GM12801 (cell line): ENCODE measurements around the gene PAH.

Experiments used
- TF ChIP-seq, protein P1 (sequence below): IDR thresholded peaks from one replicate; pipeline ENCODE4 v1.5.1; 2011; ENCODE audit warnings: control low read depth; ENCODE audit not compliant: insufficient read length; ENCODE audit errors: extremely low read depth

PAH gene

DNA sequence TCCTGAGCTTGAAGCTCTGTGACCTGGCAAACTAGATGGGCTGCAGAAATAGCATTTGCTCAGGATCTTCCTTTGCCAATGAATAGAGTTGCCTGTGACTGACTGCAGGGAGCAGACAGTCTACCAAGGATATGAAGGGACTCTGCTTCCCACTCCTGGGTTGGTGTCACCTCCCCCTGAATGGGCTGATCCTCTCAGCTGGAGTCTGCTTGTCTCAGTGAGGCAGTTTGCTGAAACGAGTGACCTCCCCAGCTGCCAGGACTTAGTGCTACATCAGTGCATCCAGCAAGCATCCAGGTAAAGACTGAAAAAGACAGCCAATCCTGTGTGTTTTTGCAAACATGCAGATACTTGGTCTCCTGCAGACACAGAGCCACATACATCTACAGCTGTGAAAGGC is 28.5 kb downstream of the PAH start:
- TF ChIP-seq, protein P1, sequence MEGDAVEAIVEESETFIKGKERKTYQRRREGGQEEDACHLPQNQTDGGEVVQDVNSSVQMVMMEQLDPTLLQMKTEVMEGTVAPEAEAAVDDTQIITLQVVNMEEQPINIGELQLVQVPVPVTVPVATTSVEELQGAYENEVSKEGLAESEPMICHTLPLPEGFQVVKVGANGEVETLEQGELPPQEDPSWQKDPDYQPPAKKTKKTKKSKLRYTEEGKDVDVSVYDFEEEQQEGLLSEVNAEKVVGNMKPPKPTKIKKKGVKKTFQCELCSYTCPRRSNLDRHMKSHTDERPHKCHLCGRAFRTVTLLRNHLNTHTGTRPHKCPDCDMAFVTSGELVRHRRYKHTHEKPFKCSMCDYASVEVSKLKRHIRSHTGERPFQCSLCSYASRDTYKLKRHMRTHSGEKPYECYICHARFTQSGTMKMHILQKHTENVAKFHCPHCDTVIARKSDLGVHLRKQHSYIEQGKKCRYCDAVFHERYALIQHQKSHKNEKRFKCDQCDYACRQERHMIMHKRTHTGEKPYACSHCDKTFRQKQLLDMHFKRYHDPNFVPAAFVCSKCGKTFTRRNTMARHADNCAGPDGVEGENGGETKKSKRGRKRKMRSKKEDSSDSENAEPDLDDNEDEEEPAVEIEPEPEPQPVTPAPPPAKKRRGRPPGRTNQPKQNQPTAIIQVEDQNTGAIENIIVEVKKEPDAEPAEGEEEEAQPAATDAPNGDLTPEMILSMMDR = no peak

DNA sequence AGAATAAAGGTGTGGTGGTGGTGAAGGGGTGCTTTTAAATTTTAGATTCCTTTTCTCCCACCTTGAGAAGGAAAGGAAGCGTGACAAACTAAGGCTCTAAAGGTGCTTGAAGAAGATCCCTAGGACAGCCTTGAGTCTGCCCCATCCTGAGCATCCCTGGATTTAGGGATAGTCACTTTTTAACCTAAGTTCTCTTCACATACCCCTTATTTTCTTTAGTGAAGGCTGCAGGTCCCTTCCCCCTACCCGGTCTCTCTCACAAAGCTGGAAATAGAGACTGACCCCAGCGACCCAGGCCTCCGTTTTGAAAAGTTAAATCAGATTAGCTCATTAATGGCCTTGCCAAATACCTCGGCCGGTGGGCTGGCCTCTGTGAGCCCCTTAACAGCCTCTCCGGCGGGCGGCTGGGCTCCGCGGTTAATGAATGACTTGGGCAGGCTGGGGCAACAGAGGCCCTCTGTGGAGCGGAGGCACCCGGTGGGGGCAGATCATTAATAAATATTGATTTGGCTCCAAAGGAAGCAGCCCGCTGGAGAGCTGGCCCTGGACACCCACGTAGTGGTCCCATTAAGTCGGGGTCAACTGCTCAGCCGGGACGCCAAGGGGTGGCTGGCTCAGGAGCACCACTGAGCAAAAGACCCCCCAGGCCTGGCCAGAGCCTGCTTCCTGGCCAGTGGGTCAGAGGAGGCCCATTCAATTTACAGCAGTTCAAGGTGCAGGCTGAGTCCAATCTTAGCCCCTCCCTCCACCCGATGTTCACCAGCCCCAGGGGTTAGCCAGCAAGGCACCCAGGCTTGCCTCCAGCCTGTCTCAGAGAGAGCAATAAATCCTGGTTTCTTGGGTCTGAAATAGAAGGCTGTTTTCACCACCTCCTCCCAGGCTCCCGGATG is 31.8 kb downstream of the PAH start:
- TF ChIP-seq, protein P1 = no peak

DNA sequence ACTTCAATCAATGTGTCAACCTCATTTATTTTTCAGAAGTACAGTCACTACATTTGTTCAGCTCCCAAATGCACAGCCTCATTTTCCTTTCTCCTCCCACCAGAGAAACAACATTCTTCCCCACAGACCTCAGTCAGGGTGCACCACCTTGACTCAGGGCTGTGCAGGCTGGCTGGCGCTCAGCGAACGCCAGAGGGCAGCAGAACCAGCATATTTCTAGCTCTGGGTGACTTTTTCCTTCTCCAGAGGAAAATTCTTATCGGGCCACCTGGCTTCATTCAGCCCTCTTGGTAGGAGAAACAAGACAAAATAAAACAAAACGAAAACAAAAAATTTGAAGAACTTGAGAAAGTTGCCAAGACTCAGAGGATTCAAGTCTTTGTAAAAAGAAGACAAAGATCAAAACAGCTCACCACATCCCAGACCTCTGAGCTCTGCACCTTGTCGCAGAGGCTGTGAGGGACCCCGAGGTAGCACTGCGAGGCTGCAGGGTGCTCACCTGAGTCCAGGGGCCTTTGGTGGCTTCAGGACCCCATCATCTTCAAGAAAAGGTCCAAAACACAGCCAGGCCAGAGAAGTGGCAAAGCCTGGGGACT is 33.7 kb downstream of the PAH start:
- TF ChIP-seq, protein P1 = no peak

DNA sequence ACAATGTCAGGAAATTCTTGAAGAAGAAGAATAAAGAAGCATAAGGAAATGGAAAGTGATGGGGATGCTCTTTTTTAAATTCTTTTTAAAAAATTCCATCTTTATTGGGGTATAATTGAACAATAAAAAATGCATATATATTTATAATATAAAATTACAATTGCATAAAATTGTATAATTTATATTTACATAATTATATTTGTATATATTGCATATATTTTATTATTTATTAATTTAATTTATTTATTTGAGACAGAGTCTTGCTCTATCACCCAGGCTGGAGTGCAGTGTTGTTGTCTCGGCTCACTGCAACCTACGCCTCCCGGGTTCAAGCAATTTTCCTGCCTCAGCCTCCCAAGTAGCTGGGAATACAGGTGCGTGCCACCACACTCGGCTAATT is 36.3 kb downstream of the PAH start:
- TF ChIP-seq, protein P1 = no peak

DNA sequence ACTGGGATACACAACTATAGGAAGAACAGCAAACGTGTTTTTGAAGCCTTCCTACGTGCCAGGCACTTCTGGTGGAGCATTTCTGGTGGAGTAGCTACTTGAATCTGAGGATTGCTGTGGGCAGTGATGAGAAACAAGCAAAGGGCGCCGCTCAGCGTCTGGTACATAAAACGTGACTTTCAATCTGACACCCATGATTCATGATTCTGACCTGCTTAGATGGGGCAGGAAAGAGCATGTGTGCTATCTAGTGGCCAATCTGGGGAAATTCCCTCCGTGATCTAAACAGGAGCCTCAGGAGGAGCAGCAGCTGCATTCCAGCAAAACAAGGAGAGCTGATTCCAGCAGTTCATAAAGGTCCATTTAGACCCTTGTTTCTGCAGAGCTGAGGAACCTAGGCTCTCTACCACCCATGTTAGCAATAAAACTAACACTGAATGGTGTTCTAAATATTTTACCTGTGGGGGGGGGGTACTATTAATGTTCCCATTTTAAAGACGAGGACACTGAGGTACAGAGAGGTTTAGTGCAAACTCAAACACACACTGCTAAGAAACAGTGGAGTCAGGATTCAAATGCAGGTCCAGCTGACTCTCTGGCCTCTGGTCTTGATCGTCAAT is 37.8 kb downstream of the PAH start:
- TF ChIP-seq, protein P1 = no peak

DNA sequence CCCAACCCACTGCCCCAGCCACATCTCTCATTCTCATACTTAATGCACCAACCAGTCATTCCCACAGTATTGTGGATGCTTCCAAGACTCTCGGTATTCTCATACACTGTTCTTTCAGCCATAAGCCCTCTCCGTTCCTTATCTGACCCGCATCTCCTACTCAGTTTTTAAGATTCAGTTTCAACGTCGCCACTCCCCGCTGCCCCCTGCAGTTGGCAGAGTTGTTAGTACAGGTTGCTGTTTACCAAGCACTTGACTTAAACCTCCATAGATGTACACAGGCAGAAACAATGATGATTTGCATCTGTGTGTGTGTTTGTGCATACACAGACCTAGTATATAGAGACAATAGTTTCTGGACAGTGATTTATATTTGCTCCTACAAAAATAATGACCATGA is 40.2 kb downstream of the PAH start:
- TF ChIP-seq, protein P1 = no peak

DNA sequence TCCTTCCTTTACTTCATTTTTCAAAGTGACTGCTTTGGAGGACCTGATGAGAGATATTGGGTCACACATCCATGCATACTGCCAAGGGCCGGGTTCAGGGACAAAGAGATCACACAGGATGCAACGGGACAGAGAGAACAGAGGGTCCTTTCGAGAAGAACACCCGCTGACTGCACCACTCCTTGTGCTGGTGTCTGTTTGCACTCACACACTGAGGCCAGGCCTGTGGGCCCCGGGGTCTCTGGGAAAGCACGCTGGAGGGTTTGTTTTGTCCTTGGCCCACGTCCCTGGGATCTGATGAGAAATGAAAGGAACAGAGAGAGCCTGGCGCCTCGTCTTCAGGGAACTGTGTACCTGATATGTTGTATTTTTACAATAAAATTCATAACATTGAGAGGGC is 42.2 kb downstream of the PAH start:
- TF ChIP-seq, protein P1 = no peak
